H9 (cell line): Measurements from ENCODE around the gene DNAI7. TPM values are rescaled to one million over a fixed set of nuclear protein-coding genes. Genes with fewer than 3 reads are reported as not detected.

Experiments
- DNase-seq: peaks from one replicate; pipeline ENCODE4 v3.0.0-alpha.2; 2017
- H2AFZ ChIP-seq: one replicate; pipeline ENCODE4 v1.6.1; 2013; ENCODE audit warnings: mild to moderate bottlenecking, low read length, control low read depth, moderate library complexity
- H2AK5ac ChIP-seq: 2 replicates; pipeline ENCODE4 v1.6.1; 2013; ENCODE audit warnings: low read length, control low read depth, mixed read lengths; ENCODE audit not compliant: insufficient read length
- H2BK120ac ChIP-seq: one replicate; pipeline ENCODE4 v1.6.1; 2013; ENCODE audit warnings: low read depth, mild to moderate bottlenecking, low read length, control low read depth, inconsistent platforms; ENCODE audit not compliant: poor library complexity, severe bottlenecking
- H2BK12ac ChIP-seq: 2 replicates; pipeline ENCODE4 v1.6.1; 2013; ENCODE audit warnings: low read length, control low read depth, mixed read lengths, low read depth; ENCODE audit not compliant: insufficient read length
- H2BK15ac ChIP-seq: 2 replicates; pipeline ENCODE4 v1.6.1; 2013; ENCODE audit warnings: low read depth, low read length, control low read depth
- H2BK20ac ChIP-seq: one replicate; pipeline ENCODE4 v1.6.1; 2013; ENCODE audit warnings: low read depth, mild to moderate bottlenecking, low read length, control low read depth, inconsistent platforms; ENCODE audit not compliant: poor library complexity, severe bottlenecking
- H2BK5ac ChIP-seq: 2 replicates; pipeline ENCODE4 v1.6.1; 2013; ENCODE audit warnings: low read length, control low read depth, mixed read lengths; ENCODE audit not compliant: insufficient read length
- H3K14ac ChIP-seq: 2 replicates; pipeline ENCODE4 v1.6.1; 2013; ENCODE audit warnings: low read length, control low read depth; ENCODE audit not compliant: insufficient read depth
- H3K18ac ChIP-seq: 2 replicates; pipeline ENCODE4 v1.6.1; 2013; ENCODE audit warnings: low read depth, mild to moderate bottlenecking, mixed read lengths, low read length, control low read depth; ENCODE audit not compliant: insufficient read length
- H3K23ac ChIP-seq: 2 replicates; pipeline ENCODE4 v1.6.1; 2013; ENCODE audit warnings: low read length, control low read depth, mixed read lengths, low read depth; ENCODE audit not compliant: insufficient read length
- H3K23me2 ChIP-seq: 2 replicates; pipeline ENCODE4 v1.6.1; 2013; ENCODE audit warnings: low read depth, mild to moderate bottlenecking, mixed read lengths, low read length, control low read depth; ENCODE audit not compliant: insufficient read length, poor library complexity, severe bottlenecking
- H3K27ac ChIP-seq: 2 replicates; pipeline ENCODE4 v1.5.1; 2013; ENCODE audit warnings: low read length, control low read depth, mixed read lengths, low read depth; ENCODE audit not compliant: insufficient read length
- H3K27me3 ChIP-seq: 2 replicates; pipeline ENCODE4 v1.6.1; 2013; ENCODE audit warnings: low read length, control low read depth, inconsistent platforms; ENCODE audit not compliant: insufficient read depth
- H3K4ac ChIP-seq: 2 replicates; pipeline ENCODE4 v1.6.1; 2013; ENCODE audit warnings: low read depth, mild to moderate bottlenecking, control low read depth, inconsistent platforms, low read length, moderate library complexity
- H3K4me1 ChIP-seq: 2 replicates; pipeline ENCODE4 v1.6.1; 2013; ENCODE audit warnings: low read length, control low read depth, inconsistent platforms; ENCODE audit not compliant: insufficient read depth
- H3K4me2 ChIP-seq: 2 replicates; pipeline ENCODE4 v1.6.1; 2013; ENCODE audit warnings: low read length, control low read depth, mixed read lengths; ENCODE audit not compliant: insufficient read length, insufficient read depth
- H3K56ac ChIP-seq: 2 replicates; pipeline ENCODE4 v1.6.1; 2013; ENCODE audit warnings: low read depth, mild to moderate bottlenecking, mixed read lengths, low read length, control low read depth; ENCODE audit not compliant: insufficient read length
- H3K79me1 ChIP-seq: 2 replicates; pipeline ENCODE4 v1.6.1; 2013; ENCODE audit warnings: low read depth, mild to moderate bottlenecking, moderate library complexity, low read length, control low read depth, inconsistent platforms; ENCODE audit not compliant: insufficient read depth, poor library complexity, severe bottlenecking
- H3K79me2 ChIP-seq: 2 replicates; pipeline ENCODE4 v1.6.1; 2013; ENCODE audit warnings: low read length, control low read depth, inconsistent platforms; ENCODE audit not compliant: insufficient read depth
- H3K9ac ChIP-seq: 2 replicates; pipeline ENCODE4 v1.6.1; 2013; ENCODE audit warnings: low read length, control low read depth, mixed read lengths; ENCODE audit not compliant: insufficient read length; ENCODE audit errors: extremely low read depth
- H3K9me3 ChIP-seq: one replicate; pipeline ENCODE4 v1.6.1; 2013; ENCODE audit warnings: low read depth, low read length, inconsistent platforms; ENCODE audit not compliant: control insufficient read depth
- H3T11ph ChIP-seq: one replicate; pipeline ENCODE4 v1.6.1; 2013; ENCODE audit warnings: mild to moderate bottlenecking, low read length, control low read depth, inconsistent platforms
- H4K20me1 ChIP-seq: one replicate; pipeline ENCODE4 v1.6.1; 2013; ENCODE audit not compliant: control insufficient read depth, insufficient read length, insufficient read depth
- H4K5ac ChIP-seq: 2 replicates; pipeline ENCODE4 v1.6.1; 2013; ENCODE audit warnings: low read depth, mild to moderate bottlenecking, mixed read lengths, low read length, control low read depth; ENCODE audit not compliant: insufficient read length
- H4K8ac ChIP-seq: replicated peaks from 2 replicates; pipeline ENCODE4 v1.6.1; 2013; ENCODE audit warnings: low read length, control low read depth, mixed read lengths, low read depth; ENCODE audit not compliant: insufficient read length
- H4K91ac ChIP-seq: 2 replicates; pipeline ENCODE4 v1.6.1; 2013; ENCODE audit warnings: low read depth, mild to moderate bottlenecking, moderate library complexity, mixed read lengths, low read length, control low read depth; ENCODE audit not compliant: insufficient read length
- H3K27ac Mint-ChIP-seq, 3 experiments: 2 replicates in 2 of 3; 3 replicates in 1 of 3; pipeline ENCODE4 v1.8.0; 2020 to 2021; ENCODE audit warnings: mixed read lengths in 3 of 3, mild to moderate bottlenecking in 1 of 3, moderate library complexity in 1 of 3
- H3K27me3 Mint-ChIP-seq: 2 replicates; pipeline ENCODE4 v1.8.0; 2021; ENCODE audit warnings: low read depth, mild to moderate bottlenecking, moderate library complexity, mixed read lengths
- H3K36me3 Mint-ChIP-seq, 3 experiments: 2 replicates in 2 of 3; 3 replicates in 1 of 3; pipeline ENCODE4 v1.8.0; 2020 to 2021; ENCODE audit warnings: low read depth in 3 of 3, mixed read lengths in 3 of 3; ENCODE audit not compliant: insufficient read depth in 1 of 3
- H3K4me1 Mint-ChIP-seq, 2 experiments: 2 replicates each; pipeline ENCODE4 v1.8.0; 2020; ENCODE audit warnings: mixed read lengths in 2 of 2
- H3K4me3 Mint-ChIP-seq, 2 experiments: 2 replicates in 1 of 2; 3 replicates in 1 of 2; pipeline ENCODE4 v1.8.0; 2020 to 2021; ENCODE audit warnings: mild to moderate bottlenecking in 2 of 2, mixed read lengths in 2 of 2, moderate library complexity in 1 of 2
- H3K9me3 Mint-ChIP-seq, 2 experiments: 2 replicates in 1 of 2; 3 replicates in 1 of 2; pipeline ENCODE4 v1.8.0; 2020; ENCODE audit warnings: mild to moderate bottlenecking in 2 of 2, mixed read lengths in 2 of 2, moderate library complexity in 1 of 2
- CTCF ChIP-seq: fragments of 200-600 bp; sonication (generic); conservative IDR thresholded peaks from 3 replicates; pipeline ENCODE4 v1.8.0; 2021; ENCODE audit warnings: antibody characterized with exemption, mild to moderate bottlenecking
- WGBS: extraction: QIAGEN DNeasy Blood & Tissue Kit; methylation state at CpG from one replicate; pipeline ENCODE4 v1.1.7; 2013; ENCODE audit warnings: missing lambda C conversion rate, low lambda C conversion rate, mixed read lengths; ENCODE audit not compliant: insufficient read length; ENCODE audit errors: extremely low coverage; 5-methylcytosine and 5-hydroxymethylcytosine counted together
- total RNA-seq: library from RNA; stranded (reverse); gene quantifications from 2 replicates; pipeline ENCODE4 v1.2.1, GENCODE V29; 2021

DNAI7 gene
- total RNA-seq, 1 experiment from 2014 or later, result not detected

DNA sequence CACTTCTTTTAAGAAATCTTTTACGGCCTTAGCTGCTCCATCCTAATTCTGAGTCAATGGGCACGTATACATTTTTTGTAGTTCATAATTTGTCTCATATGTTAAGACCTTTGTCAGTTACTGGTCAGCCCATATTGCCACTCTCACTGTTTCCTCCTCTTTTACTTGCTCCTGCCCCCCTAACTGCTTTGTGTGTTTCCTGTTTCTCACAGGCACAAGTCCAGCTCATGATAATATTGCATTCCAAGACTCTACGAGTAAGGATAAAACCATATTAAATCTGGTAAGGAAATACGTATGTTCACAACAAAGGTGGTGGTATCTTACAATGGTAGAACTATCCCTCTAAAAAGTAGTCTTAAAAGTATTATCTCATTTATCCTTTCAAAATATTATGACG, 111.7 kb downstream of the DNAI7 start:
- no peak for TF ChIP-seq CTCF
- no CpG with 5 or more reads among the region's 5 CpGs for WGBS

More for the DNA sequence above, 111.7 kb downstream of the DNAI7 start:
- no peaks in the 10 kb centered on the region; the same call in 1 of the 2 replicates for H3K4me1 ChIP-seq
- H3K36me3 Mint-ChIP-seq, result no peaks in the 10 kb centered on the region
- H3K79me1 ChIP-seq, result no peaks in the 10 kb centered on the region
- H4K20me1 ChIP-seq, result no peaks in the 10 kb centered on the region
- H3K23ac ChIP-seq, result no peak overlapping the region
- H2AK5ac ChIP-seq, result no peak overlapping the region
- no peak overlapping the region for H3K4ac ChIP-seq
- peaks cover 0 to 3% of the 10 kb centered on the region in 2 experiments; a peak in 1 of 4 replicates for H3K4me1 Mint-ChIP-seq
- H3K27ac ChIP-seq, result no peak overlapping the region
- H3K27ac Mint-ChIP-seq, result no peak overlapping the region
- no peak overlapping the region for H3K18ac ChIP-seq
- H2BK15ac ChIP-seq, result no peak overlapping the region
- H4K91ac ChIP-seq, result no peak overlapping the region
- H4K8ac ChIP-seq, result no peak overlapping the region
- H3K9me3 ChIP-seq, result no peaks in the 10 kb centered on the region
- H3K9ac ChIP-seq, result no peak overlapping the region
- no peaks in the 10 kb centered on the region for H3K23me2 ChIP-seq
- no peak overlapping the region for H2BK120ac ChIP-seq
- DNase-seq, result no peak
- H3K14ac ChIP-seq, result no peak overlapping the region
- H3K9me3 Mint-ChIP-seq, result no peaks in the 10 kb centered on the region
- H3K79me2 ChIP-seq, result no peaks in the 10 kb centered on the region
- no peak overlapping the region for H2BK12ac ChIP-seq
- no peaks in the 10 kb centered on the region; the same call in 1 of the 2 replicates for H3K27me3 Mint-ChIP-seq
- H3K27me3 ChIP-seq, result no peaks in the 10 kb centered on the region
- no peak overlapping the region for H3K4me3 Mint-ChIP-seq
- no peak overlapping the region for H4K5ac ChIP-seq
- H2BK20ac ChIP-seq, result no peak overlapping the region
- no peak overlapping the region for H3K4me2 ChIP-seq
- H2AFZ ChIP-seq, result no peak overlapping the region
- no peak overlapping the region for H3K56ac ChIP-seq
- H3T11ph ChIP-seq, result no peak overlapping the region
- no peak overlapping the region for H2BK5ac ChIP-seq
